Measurements from ENCODE around the gene RFXANK. TPM values are rescaled to one million over a fixed set of nuclear protein-coding genes. Genes with fewer than 3 reads are reported as not detected.
A peak's percentile ranks its signal among the peaks of the same experiment; 100 is the strongest.

Gene RFXANK
- total RNA-seq, 1 donor from 2014 or later, result 134 TPM

GRCh38 chr19:19181488-19181998, 10.5 kb upstream of the RFXANK start:
- no peak overlapping the region for H3K4me3 Mint-ChIP-seq (ENCODE audit: low read depth)
- H3K27me3 Mint-ChIP-seq, result no peaks in the 10 kb centered on the region
- TF ChIP-seq CTCF (IDR thresholded peaks at IDR 0.05; ENCODE audit: unreplicated experiment), result no peak
- DNase-seq (ENCODE audit: low spot score, unreplicated experiment), result no peak
- H3K27ac Mint-ChIP-seq, result no peak overlapping the region
- no peaks in the 10 kb centered on the region for H3K9me3 Mint-ChIP-seq (ENCODE audit: low read depth)
- no peaks in the 10 kb centered on the region for H3K4me1 Mint-ChIP-seq (ENCODE audit: low read depth)
- peaks cover 16% of the 10 kb centered on the region for H3K36me3 Mint-ChIP-seq (ENCODE audit: insufficient read depth)

- peaks cover 15% of the 10 kb centered on the region for H3K36me3 Mint-ChIP-seq (ENCODE audit: insufficient read depth)
- no peaks in the 10 kb centered on the region for H3K27me3 Mint-ChIP-seq
- peak; percentile 67 for TF ChIP-seq CTCF (IDR thresholded peaks at IDR 0.05; ENCODE audit: unreplicated experiment)
- peaks cover 2% of the 10 kb centered on the region for H3K4me1 Mint-ChIP-seq (ENCODE audit: low read depth)
- no peaks in the 10 kb centered on the region for H3K9me3 Mint-ChIP-seq (ENCODE audit: low read depth)
- peak; percentile 31 for DNase-seq (ENCODE audit: low spot score, unreplicated experiment)
- H3K27ac Mint-ChIP-seq, result peak overlapping the region; percentile 55
- H3K4me3 Mint-ChIP-seq (ENCODE audit: low read depth), result no peak overlapping the region
Observed at GRCh38 chr19:19185853-19186740, 6.0 kb upstream of the RFXANK start.

GRCh38 chr19:19186742-19187141, 5.3 kb upstream of the RFXANK start:
- TF ChIP-seq CTCF (IDR thresholded peaks at IDR 0.05; ENCODE audit: unreplicated experiment), result no peak
- no peaks in the 10 kb centered on the region for H3K9me3 Mint-ChIP-seq (ENCODE audit: low read depth)
- no peak overlapping the region for H3K4me3 Mint-ChIP-seq (ENCODE audit: low read depth)
- H3K27ac Mint-ChIP-seq, result no peak overlapping the region
- peaks cover 13% of the 10 kb centered on the region for H3K36me3 Mint-ChIP-seq (ENCODE audit: insufficient read depth)
- no peak for DNase-seq (ENCODE audit: low spot score, unreplicated experiment)
- peaks cover 7% of the 10 kb centered on the region for H3K4me1 Mint-ChIP-seq (ENCODE audit: low read depth)
- H3K27me3 Mint-ChIP-seq, result no peaks in the 10 kb centered on the region

DNA sequence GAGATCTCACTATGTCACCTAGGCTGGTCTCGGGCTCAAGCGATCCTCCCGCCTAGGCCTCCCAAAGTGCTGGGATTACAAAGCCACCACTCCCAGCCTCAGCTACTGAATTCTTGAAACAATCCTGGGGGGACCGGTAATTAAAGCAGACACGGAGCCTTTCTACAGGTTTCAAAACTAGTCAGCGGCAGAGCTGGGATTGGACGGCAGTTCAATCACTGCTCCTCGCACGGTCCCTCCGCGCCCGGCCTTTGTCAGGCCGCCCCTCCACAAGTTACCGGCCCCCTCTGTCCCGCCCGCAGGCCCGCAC, 335 bp upstream of the RFXANK start:
- Mint-ChIP-seq H3K36me3 (ENCODE audit: insufficient read depth) (peaks cover 4% of the 10 kb centered on the region), H3K4me3 (ENCODE audit: low read depth) (peak overlapping the region; percentile 98), H3K4me1 (ENCODE audit: low read depth) (peaks cover 14% of the 10 kb centered on the region), H3K9me3 (ENCODE audit: low read depth) (no peaks in the 10 kb centered on the region), H3K27me3 (no peaks in the 10 kb centered on the region), H3K27ac (peak overlapping the region; percentile 97)
- TF ChIP-seq CTCF (IDR thresholded peaks at IDR 0.05; ENCODE audit: unreplicated experiment), result no peak
- DNase-seq (ENCODE audit: low spot score, unreplicated experiment), result no peak

DNA sequence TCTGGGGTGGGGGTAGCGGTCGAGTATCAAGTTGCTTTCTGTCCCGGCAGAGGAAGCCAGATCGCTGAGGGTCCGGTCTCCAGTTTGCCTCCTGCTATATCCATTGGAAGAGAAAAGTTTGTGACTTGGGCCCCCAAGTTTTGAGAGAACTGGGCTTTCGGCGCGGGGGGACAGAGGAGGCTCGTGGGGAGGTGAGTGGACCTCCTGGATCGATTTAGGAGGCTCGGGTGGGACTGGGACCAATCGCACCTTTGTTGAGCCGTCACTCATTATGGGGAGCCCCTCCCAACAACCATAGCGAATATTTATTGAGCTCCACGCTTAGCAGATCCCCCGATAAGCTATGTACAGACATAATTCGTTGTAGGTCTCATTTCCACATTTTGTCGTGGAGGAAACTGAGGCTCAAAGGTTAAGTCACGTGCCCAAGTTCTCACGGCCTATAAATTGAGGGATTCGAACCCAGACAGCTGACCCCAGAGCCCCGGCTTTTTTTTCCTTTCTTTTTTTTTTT, 909 bp downstream of the RFXANK start:
- H3K27ac Mint-ChIP-seq, result peak overlapping the region; percentile 95
- H3K9me3 Mint-ChIP-seq (ENCODE audit: low read depth), result no peaks in the 10 kb centered on the region
- H3K36me3 Mint-ChIP-seq (ENCODE audit: insufficient read depth), result peaks cover 6% of the 10 kb centered on the region

More for the DNA sequence above, 909 bp downstream of the RFXANK start:
- no peak for TF ChIP-seq CTCF (IDR thresholded peaks at IDR 0.05; ENCODE audit: unreplicated experiment)
- peak overlapping the region; percentile 98 for H3K4me3 Mint-ChIP-seq (ENCODE audit: low read depth)
- DNase-seq (ENCODE audit: low spot score, unreplicated experiment), result no peak
- H3K27me3 Mint-ChIP-seq, result no peaks in the 10 kb centered on the region
- H3K4me1 Mint-ChIP-seq (ENCODE audit: low read depth), result peaks cover 14% of the 10 kb centered on the region
